HG02642 (cell line): ENCODE results near the gene SLC25A30.
"Not testable (repeated sequence)": the region's sequence is repeated elsewhere in the genome, so short reads cannot be mapped to it uniquely, and the experiment has no call there.

Source experiments
- ATAC-seq: cut with Tn5 transposase; IDR thresholded peaks from one replicate; pipeline ENCODE4 v1.9.1; 2021; ENCODE audit warnings: mild to moderate bottlenecking; ENCODE audit not compliant: unreplicated experiment, poor library complexity

The SLC25A30 gene

GRCh38 chr13:45433381-45433790, 15.2 kb upstream of the SLC25A30 start:
- ATAC-seq, result no peak

GRCh38 chr13:45432737-45433380, 14.7 kb upstream of the SLC25A30 start:
- no peak for ATAC-seq

- not testable (repeated sequence) for ATAC-seq
These were observed 8.1 kb upstream of the SLC25A30 start for GRCh38 chr13:45426056-45426841.

DNA sequence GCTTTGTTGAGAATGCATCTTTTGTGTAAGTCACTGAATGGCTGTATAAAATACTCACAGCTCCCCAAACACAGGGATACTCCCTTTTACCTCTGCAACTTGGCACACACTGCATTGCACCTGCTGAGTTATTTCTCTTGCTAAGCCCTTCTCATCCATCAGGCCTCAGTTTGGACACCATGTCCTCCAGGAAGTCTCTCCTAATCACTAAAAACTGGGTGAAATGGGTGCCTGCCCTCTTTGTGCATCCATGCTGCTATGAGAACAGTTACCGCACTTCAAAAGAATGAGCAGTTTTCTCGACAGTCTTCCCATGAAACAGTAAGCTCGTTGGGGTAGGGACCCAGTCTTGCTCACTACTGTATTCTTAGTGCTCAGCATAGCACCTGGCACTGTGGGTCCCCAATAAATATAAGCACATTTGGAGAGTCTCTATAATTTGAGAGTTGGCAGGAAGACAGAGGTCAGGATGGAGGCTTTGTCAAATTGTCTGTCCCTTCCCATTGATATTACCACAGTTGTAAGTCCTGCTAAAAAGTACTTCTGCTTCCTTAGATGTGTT, 4.6 kb upstream of the SLC25A30 start:
- ATAC-seq, result no peak

DNA sequence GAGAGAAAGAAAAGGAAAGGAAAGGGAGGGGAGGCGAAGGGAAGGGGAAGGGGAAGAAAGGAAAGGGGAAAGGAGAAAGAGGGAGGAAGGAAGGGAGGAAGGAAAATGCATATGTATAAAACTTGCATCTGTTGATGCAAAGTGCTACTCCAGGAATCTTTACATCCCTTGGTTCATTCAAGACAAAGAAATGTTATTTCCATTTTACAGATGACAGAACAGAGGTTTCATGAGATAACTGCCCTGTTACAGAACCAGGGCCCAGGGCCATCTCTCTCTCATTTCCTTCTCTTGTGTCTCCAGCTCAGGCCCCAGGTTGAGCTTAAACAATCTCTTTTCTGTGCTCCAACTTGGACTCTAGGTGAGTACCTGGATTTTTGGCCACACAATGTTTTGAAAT, 1.8 kb upstream of the SLC25A30 start:
- ATAC-seq, result no peak

GRCh38 chr13:45419389-45419788, 1.2 kb upstream of the SLC25A30 start:
- ATAC-seq, result not testable (repeated sequence)

DNA sequence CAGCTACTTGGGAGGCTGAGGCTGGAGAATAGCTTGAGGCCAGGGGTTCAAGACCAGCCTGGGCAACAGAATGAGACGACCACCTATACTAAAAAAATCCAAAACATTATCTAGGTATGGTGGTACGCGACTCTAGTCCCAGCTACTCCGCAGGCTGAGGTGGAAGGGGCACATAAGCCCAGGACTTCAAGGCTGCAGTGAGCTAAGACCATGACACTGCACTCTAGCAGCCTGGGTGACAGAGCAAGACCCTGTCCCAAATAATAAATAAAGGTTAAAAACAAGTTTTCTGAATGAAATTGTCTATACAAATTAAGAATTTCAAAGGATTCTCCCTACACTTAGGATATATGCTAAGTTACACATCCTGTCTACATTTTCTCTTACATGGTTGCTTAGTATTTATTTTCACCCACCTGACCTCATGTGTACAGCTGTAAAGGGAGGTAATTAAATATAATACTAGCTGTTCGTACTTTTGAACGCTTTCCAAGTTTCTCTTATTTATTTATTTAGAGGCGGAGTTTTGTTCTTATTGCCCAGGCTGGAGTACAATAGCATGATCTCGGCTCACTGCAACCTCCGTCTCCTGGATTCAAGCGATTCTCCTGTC, 1.6 kb downstream of the SLC25A30 start:
- no peak for ATAC-seq

GRCh38 chr13:45415112-45415511, 3.1 kb downstream of the SLC25A30 start:
- no peak for ATAC-seq

DNA sequence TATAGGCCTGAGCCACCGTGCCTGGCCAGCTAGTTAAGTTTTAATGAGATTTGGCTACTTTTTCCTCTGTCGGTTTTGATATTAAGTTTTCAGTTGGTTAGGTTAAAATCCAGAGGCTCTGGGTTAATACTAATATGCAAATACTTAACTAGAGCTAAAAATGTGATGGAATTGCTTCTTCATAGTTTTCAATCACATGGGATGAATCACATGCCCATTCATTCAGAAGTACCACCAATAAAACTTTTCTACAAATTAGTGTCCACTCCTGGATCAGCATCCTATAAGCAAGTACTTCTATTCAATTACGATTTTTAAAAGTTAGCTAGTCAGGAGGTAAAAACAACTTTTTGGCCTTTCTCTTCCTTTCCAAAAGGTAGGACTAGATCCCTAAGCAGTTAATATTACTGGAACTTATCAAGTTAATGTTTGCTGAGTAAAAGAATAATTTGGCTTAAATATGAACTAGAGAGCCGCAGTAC, 4.3 kb downstream of the SLC25A30 start:
- no peak for ATAC-seq

GRCh38 chr13:45412274-45413049, 5.7 kb downstream of the SLC25A30 start:
- no peak for ATAC-seq

DNA sequence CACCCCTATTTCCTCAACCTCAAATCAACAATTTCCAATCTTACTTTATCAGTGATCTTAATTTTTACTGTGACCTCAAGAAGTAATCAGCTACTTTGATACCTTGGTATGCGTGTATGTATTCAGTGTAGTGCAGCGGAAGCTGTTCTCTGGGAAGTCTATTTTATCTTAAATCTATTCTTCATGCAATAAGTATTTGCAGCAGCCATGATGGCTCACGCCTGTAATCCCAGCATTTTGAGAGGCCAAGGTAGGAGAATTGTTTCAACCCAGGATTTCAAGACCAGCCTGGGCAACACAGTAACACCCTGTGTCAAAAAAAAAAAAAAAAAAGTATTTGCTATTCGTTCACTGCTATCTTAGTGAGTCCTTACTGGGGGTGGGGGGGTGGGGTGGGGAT, 6.5 kb downstream of the SLC25A30 start:
- no peak for ATAC-seq

- ATAC-seq, result no peak
These were observed 7.0 kb downstream of the SLC25A30 start for GRCh38 chr13:45411221-45411620.

- no peak for ATAC-seq
These were observed 7.7 kb downstream of the SLC25A30 start for GRCh38 chr13:45410466-45410865.

DNA sequence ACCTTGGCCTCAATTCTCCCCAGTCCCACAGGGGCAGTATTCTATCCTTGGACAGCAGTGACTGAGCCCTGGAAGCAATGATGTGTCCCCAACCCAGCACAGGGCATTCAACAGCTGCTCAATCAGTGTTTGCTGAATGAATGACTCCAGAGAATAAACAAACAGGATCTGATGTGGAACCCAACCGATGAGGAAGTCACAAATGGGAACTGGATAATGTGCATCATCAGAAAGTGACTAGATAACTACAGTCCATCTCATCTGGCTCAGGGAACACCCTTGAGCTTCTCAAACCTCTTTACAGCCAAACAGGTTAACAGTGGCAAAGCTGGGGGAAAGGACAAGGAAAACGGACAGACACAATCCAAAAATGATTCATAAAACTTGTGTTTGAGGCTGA, 8.2 kb downstream of the SLC25A30 start:
- ATAC-seq, result no peak

- ATAC-seq, result no peak
These were observed 11.8 kb downstream of the SLC25A30 start for GRCh38 chr13:45406421-45406820.

GRCh38 chr13:45403081-45403480, 15.1 kb downstream of the SLC25A30 start:
- ATAC-seq, result no peak

DNA sequence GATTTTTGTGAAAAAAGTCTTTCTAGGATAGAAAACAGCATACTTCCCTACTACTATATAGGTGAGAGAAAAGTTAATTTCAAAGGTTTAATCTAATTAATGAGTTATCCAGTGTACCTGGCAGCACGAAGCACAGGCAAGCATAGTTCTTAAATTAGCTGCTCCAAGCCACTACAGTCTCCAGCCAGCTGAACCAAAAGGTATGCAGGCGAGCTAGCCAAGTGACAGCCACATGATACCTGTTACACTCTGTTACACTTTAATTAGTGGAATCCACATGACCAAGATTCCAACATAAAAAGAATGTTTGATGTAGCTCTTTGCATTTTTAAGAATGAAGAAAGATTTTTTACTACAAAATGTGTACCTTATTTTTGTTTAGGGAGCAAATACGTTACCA, 15.5 kb downstream of the SLC25A30 start:
- no peak for ATAC-seq

DNA sequence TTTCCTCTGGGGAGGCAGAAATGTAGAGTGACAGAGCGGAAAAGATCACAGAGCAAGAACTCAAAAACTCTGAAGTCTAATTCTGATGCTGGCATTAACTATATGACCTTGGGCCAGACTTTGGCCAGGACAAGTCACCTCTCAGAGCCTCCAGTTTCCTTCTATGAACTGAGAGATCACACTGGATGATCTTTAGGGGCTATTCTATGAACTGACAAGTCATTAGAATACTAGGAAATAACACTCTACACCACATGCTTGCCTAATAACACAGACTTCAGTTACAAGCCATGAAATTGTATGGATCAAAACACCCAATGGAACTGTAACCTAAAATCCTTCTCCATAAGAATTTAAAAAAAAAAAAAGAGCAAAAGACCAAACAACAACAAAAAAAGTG, 16.9 kb downstream of the SLC25A30 start:
- ATAC-seq, result no peak

GRCh38 chr13:45398877-45399276, 19.3 kb downstream of the SLC25A30 start:
- ATAC-seq, result no peak

- no peak for ATAC-seq
These were observed 21.6 kb downstream of the SLC25A30 start for GRCh38 chr13:45396533-45397095.
